Hippocampal formation (tissue), 2 donors: ENCODE measurements around the gene GNAL.
A peak's percentile ranks its signal among the peaks of the same experiment; 100 is the strongest.
"Not testable (repeated sequence)": the region's sequence is repeated elsewhere in the genome, so short reads cannot be mapped to it uniquely, and the experiment has no call there.

Source experiments
- DNase-seq, 2 donors: peaks; one replicate each; lab custom pipeline; 2025; lab: John Stamatoyannopoulos, UW

GNAL gene

DNA sequence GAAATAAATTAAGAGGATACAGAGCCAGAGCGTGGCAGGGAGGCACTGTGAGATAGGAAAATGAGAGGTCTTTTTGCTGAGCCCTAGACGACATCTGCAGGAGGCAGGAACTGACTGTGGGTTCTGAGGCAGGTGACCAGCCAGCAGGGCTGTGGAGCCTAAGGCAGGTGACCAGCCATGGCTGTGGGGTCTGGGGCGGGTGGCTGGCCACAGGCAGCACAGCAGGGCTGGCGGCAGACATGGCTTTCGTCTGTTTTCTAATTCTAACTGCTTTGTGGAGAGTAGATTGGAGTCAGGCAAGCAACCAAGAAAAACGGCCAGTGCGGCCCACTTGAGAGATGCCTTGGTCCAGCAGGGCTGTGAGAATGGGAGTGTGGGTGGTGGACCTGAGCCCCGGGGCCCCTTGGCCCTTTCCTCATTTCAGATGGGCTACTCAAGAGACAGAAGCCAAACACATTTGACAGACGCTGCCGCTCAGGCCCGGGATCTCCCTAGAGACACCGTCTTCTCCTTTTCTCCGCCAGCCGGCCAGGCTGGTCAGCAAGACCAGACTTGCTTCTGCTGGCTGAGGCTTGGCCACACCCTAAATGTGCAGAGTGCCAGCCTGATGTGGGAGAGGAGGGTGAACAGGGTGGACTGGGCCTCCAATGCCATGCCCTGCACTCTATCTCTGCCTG, 19.7 kb upstream of the GNAL start:
- DNase-seq = no peak

- no peak for DNase-seq
Observed at GRCh38 chr18:11669948-11670275, 19.2 kb upstream of the GNAL start.

DNA sequence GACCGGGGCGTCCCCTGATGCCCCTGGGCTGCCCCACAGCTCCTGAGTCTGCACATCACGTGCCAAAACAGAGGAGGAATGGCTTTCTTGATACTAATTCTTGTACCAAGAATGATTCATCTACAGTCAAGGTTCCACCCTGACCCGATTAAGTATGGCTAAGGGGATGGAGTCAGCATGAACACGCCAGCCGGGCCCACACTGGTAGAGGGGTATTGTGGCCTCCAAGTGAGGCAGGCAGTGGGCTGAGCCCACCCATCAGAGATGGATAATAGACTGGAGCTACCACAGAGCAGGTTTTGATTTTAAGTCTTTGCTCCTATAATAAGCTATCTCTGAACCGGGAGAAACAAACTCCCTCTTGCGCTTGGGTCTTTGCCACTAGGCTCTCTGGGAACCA, 17.9 kb upstream of the GNAL start:
- DNase-seq = no peak

GRCh38 chr18:11672198-11672597, 16.9 kb upstream of the GNAL start:
- DNase-seq = no peak

- no peak for DNase-seq
Observed at GRCh38 chr18:11672846-11673454, 16.1 kb upstream of the GNAL start.

- DNase-seq = no peak
Observed at GRCh38 chr18:11673560-11673959, 15.5 kb upstream of the GNAL start.

DNA sequence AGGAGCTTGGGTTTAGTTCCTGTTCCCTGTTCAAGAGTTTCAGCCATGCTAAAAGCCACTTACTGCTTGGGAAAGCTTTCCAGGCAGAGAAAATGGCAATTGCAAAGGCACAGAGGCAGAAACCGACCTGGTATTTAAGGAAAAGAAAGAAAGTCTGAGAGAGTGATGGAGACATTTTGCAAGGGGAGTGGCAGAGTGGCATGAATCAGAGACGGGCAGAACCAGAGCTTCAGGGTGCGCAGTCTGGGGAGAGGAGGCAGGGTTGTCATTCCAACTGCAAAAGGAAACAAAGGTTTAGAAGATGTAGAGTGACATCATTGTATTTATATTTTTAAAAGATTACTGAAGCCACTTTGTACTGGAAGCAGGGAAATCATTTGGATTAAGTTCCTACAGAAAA, 14.9 kb upstream of the GNAL start:
- DNase-seq = no peak

DNA sequence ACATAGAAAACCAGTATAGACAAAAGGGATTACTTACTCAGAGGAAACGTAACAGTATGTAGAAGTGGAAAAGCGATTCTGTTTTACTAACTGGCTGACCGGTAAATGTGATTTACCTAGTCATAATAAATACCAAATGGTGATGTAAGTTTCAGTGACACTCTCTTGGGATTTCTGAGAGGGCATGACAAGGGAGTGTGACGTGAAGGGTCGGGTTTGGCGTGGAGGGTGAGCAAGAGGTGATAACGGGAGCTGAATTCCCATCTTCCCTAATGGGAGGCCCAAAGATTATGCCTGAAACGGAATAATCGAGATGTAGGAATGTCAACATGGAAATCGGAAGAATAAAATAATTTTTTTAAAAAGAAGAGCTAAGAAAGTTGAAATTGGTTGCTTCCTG, 12.7 kb upstream of the GNAL start:
- DNase-seq = no peak

DNA sequence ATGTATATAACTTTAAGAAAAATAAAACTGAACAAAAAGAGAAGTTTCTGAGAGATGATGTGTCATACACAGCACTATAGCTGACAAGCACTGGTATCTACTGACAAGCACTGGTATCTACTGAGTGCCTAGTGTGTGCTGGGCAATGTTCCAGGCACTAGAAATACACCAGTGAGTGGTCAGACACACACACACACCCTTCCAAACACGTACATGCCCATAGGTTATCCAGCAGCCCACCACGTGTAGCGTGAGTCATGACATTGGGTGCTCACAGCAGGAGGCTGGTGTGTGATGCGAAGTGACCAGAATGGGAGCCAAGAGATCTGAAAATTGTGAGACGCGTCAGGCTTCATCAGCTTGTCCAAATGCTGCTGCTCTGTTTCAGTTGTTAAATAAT, 12.2 kb upstream of the GNAL start:
- no peak for DNase-seq

DNA sequence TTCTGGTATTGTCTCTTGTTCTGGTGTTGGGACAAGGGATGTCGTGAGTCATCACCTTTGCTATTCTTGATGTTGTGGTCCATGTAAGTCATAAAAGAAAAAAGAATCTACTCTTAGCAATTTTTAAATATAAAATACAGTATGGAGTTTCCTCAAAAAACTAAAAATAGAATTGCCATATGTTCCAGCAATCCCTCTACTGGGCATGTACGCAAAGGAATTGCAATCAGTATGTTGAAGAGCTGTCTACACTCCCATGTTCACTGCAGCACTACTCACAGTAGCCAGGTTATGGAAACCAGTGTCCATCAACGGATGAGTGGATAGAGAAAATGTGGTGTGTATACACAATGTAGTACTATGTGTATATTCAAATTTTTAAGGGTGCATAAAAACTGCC, 10.9 kb upstream of the GNAL start:
- DNase-seq = no peak

GRCh38 chr18:11689669-11690565, 853 bp downstream of the GNAL start:
- peak in 1 of 2 donors; percentile 15 for DNase-seq

GRCh38 chr18:11690660-11691059, 1.6 kb downstream of the GNAL start:
- DNase-seq = not testable (repeated sequence)

- DNase-seq = no peak
Observed at GRCh38 chr18:11695736-11696135, 6.7 kb downstream of the GNAL start.

DNA sequence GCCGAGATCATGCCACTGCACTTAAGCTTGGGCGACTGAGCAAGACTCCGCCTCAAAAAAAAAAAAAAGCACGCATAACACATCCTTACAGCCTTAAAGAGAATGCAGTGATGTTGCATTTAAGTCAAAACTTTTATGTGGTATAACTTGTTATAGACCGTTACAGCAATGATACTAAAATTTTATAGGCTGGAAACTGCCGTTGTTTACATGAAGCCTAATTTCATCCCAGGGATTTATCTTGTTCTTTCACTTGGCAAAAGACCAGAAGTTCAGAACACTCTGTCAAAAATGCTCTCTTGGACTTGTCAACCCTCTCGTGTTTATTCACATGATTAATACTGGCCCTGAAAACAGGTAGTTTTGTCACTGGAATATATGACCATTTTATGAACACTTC, 7.4 kb downstream of the GNAL start:
- DNase-seq = no peak

- DNase-seq = no peak
Observed at GRCh38 chr18:11700876-11701275, 11.8 kb downstream of the GNAL start.

GRCh38 chr18:11710578-11710977, 21.5 kb downstream of the GNAL start:
- no peak for DNase-seq

DNA sequence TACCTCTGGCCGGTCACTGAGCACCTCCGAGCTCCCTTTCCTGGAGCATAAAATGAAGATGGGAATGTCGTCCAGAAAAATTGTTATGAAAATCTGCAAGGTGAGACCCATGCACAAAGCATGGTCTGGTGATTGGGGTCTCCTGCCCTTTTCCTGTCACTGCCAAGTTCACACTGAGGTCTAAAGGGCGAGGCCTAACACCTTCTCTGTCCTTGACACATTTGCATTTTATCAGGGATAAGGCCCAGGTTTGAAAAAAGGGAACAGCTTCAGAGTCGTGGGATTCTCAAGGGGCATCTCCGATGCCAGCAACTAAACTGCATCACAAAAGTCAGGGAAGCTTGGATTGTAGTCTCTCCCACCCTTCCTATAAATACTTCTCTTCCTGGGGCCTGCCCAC, 24.7 kb downstream of the GNAL start:
- DNase-seq = no peak

GRCh38 chr18:11714244-11714918, 25.3 kb downstream of the GNAL start:
- DNase-seq = no peak

- not testable (repeated sequence) for DNase-seq
Observed at GRCh38 chr18:11716767-11717315, 27.8 kb downstream of the GNAL start.

- DNase-seq = no peak
Observed at GRCh38 chr18:11719050-11719449, 30.0 kb downstream of the GNAL start.

DNA sequence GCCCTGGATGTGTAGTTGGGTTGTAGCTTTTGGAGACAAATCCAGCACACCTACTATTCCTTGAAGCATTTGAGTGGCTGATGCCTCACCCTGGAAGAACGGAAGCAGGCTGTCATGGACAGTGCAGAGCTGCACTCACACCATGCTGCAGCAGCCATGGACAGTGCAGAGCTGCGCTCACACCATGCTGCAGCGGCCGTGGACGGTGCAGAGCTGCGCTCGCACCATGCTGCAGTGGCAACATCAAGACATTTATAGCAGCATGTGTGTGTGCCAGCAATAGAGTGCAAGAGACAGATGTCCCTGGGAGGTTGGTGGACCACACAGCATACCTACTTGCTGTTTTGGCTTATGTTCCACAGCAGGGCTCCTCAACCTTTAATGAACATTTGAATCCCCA, 30.6 kb downstream of the GNAL start:
- DNase-seq = no peak

DNA sequence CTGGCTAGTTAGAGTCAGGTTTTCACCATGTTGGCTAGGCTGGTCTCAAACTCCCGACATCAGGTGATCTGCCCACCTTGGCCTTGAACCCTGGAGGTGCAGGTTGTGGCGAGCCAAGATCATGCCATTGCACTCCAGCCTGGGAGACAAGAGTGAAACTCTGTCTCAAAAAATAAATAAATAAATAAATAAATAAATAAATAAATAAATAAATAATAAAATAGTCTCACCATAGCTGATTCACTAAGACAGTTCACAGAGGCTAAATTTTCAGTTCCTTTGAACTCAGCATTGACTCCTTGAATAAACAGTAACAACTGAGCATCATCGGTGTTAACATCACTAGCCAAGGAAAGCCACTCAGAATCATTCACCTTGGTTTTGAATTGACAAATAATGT, 32.7 kb downstream of the GNAL start:
- DNase-seq = no peak
